DND-41 (cell line): ENCODE data around the gene CAPNS2.

Experiments
- EZH2 ChIP-seq: IDR thresholded peaks from 3 replicates; pipeline ENCODE4 v1.6.1; 2012; ENCODE audit warnings: borderline replicate concordance, low read depth, mild to moderate bottlenecking, moderate library complexity, low read length, inconsistent platforms; ENCODE audit not compliant: severe bottlenecking
- TF ChIP-seq, protein P1 (sequence below): IDR thresholded peaks from 2 replicates; pipeline ENCODE4 v1.5.1; 2012; ENCODE audit warnings: borderline replicate concordance, low read length, moderate library complexity, mild to moderate bottlenecking; ENCODE audit not compliant: poor library complexity, severe bottlenecking; ENCODE audit errors: extremely low read depth

DNA sequence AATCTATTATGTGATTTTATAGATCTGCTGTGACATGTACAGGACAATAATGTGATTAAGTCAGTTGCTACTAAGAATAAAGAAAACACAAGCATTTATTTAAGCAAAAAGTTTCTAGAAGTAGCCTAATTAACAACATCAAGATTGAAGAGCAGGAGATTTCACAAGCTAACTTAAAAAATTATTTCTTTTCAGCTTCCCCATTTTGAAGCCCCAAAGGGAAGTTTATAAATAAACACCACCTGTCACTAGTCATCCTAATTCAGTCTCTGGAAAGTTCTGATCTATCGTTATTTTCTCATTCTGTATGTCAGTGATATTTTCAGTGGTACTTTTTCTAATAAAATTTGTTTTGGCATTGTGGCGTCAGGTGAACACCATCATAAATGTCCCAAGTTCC, 8.3 kb downstream of the CAPNS2 start:
- TF ChIP-seq, protein P1, sequence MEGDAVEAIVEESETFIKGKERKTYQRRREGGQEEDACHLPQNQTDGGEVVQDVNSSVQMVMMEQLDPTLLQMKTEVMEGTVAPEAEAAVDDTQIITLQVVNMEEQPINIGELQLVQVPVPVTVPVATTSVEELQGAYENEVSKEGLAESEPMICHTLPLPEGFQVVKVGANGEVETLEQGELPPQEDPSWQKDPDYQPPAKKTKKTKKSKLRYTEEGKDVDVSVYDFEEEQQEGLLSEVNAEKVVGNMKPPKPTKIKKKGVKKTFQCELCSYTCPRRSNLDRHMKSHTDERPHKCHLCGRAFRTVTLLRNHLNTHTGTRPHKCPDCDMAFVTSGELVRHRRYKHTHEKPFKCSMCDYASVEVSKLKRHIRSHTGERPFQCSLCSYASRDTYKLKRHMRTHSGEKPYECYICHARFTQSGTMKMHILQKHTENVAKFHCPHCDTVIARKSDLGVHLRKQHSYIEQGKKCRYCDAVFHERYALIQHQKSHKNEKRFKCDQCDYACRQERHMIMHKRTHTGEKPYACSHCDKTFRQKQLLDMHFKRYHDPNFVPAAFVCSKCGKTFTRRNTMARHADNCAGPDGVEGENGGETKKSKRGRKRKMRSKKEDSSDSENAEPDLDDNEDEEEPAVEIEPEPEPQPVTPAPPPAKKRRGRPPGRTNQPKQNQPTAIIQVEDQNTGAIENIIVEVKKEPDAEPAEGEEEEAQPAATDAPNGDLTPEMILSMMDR, result no peak
- TF ChIP-seq EZH2, result no peak
